ENCODE data around the gene VAPB.
A peak's percentile ranks its signal among the peaks of the same experiment; 100 is the strongest.

The VAPB gene

GRCh38 chr20:58438970-58439808 is 50.2 kb downstream of the VAPB start:
- no peak for DNase-seq

GRCh38 chr20:58440021-58440767 is 51.2 kb downstream of the VAPB start:
- DNase-seq, result no peak

DNA sequence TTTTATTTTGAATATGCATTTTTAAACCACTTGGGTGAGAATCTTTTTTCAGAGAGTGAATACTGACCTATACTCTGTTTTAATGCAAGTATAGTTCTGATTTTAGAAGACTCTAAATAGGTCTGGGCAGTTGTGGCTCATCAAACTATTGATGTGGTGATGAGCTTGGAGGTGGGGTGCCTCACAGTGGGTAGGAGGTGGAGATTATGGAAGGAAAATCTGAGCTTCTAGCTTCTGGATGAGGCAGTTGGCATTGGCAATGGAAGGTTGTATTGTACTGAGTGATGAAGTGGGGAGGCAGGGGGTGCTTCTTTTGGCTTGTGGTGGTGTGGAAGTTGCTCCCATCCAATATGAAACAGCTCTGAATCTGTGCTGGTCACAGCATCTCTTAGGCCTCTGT is 52.7 kb downstream of the VAPB start:
- DNase-seq, result no peak

DNA sequence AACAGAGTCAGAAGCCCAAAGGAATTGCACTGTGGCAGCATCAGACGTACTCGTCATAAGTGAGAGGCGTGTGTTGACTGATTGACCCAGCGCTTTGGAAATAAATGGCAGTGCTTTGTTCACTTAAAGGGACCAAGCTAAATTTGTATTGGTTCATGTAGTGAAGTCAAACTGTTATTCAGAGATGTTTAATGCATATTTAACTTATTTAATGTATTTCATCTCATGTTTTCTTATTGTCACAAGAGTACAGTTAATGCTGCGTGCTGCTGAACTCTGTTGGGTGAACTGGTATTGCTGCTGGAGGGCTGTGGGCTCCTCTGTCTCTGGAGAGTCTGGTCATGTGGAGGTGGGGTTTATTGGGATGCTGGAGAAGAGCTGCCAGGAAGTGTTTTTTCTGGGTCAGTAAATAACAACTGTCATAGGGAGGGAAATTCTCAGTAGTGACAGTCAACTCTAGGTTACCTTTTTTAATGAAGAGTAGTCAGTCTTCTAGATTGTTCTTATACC is 55.8 kb downstream of the VAPB start:
- DNase-seq, result no peak

DNA sequence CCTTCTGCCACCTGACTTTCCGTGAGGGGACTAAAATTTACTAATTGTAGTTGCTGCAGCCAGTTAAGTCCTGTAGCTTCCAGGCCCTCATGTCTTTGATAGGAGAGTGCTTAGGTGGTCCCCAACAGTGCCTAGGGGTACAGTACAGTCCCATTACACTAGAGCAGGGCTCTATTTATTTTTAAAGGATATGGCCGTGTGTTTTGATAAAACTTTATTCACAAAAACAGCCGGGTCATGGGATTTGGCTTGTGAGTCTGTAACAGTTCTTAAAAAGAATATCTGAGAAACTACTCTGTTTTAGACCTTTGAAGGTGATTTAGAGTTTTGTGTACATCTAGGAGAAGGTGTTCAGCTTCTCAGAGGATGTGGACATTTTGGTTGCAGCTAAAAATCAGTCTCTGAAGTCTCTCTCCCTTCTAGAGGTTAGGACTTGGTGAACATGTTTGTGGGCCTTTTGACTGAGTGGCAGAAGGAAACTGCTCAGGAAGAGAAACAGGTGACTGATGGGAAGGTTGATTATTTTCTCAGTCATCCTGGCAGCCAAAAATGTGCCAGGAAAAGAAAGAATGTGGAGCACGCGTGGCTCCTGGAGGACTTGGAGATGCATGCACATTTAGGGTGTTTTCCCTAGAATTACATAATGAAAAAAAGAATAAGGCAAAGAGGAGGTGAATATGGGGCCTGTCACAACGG is 57.4 kb downstream of the VAPB start:
- DNase-seq, result no peak

DNA sequence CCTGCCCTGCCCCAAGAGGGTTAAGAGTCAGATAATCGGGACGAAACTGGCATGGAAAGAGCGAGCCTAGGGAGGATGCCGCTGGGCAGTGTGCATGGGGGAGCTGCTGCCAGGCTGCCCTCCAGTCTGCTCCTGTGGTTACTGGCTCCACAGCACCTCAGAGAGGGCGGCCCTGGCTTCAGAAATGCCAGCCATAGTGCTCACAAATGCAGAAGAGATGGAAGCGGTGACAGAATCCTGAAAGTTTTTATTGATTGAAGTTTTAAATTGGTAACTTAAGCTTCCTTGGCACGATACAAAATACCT is 57.9 kb downstream of the VAPB start:
- no peak for DNase-seq

GRCh38 chr20:58447511-58448391 is 58.7 kb downstream of the VAPB start:
- DNase-seq, result peak; percentile 10

GRCh38 chr20:58448958-58449357 is 59.9 kb downstream of the VAPB start:
- no peak for DNase-seq

GRCh38 chr20:58449681-58450221 is 60.7 kb downstream of the VAPB start:
- no peak for DNase-seq

DNA sequence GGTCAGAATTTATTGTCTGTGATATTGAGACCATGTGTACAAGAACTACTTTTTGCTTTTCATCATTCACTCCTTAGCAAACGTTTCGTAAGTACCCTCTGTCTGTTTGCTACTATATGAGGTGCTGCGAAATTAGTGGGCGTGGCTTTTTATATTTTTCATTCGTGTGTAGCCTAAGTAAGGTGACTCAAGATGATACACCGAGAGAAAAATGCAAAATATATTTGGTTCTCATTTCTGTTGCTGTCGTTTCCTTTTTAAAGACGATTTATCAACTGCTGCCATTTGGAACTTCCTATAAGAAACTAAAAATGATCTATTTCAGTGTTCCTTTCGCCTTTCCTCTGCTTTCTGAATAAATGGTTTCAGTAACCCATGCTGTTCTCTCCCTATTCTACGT is 61.2 kb downstream of the VAPB start:
- DNase-seq, result no peak

- no peak for DNase-seq
Observed at GRCh38 chr20:58452667-58453255, 63.7 kb downstream of the VAPB start.

DNA sequence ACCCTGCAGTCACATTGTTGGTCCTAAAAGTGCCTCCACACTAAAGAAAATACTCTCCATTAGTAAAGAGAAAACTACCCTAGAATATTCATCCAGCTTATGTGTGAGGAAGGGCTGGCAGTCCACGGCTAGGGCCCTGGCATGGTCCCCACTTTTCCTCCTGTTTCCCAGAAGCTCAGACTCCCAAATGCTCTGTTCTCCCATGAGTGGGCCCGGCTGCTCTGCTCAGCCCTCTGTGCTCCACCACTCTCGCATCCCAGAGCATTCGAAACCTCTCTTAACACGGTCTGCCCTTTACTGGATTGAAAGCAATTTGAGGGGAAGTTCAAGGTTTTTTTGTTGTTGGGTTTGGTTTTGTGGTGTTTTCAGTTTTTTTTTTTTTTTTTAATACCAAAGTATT is 64.4 kb downstream of the VAPB start:
- DNase-seq, result no peak

DNA sequence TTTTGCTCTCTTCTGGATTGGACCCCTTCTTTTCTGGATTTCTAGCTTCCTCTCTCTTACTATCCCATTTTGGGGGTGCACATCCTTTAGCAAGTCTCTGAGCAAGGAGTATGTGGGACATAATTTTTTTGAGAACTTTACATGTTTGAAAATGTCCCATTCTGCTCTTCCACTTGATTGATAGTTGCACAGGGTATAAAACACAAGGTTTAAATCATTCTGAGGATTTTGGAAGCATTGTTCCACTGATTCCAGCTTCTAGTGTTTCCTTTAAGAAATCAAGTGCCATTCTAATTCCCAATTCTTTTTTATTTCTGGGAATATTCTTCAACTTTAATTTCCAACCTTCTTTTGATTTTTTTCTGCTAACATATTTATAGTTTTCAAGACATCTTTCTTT is 65.4 kb downstream of the VAPB start:
- DNase-seq, result no peak

DNA sequence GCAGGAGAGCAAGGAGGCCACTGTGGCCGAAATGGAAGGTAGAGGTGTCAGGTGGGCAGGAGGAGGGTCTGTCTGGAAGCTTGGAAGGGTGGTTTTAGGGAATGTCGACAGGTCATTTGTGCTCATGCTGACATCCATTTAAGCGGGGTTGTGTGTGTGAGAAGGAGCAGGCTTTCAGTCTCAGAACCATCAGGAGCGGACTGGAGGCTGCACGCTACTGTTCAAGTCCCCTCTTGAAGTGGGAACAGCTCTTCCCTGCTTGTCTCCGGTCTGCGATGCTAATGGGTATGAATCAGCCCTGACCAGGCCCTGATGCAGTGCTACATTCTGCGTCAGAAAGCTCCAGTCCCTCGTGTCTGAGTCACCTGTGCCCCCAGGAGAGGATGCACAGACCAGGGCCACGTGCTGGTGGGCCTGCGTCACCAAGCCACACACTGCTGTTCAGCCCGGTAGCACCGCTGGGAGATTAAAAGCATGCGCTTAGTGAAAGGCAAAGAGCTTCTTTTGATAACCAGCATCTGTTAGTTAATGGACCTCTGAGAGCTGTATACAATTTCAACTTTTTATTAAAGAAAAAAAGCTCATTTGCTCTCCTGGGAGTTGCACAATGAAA is 68.2 kb downstream of the VAPB start:
- DNase-seq, result peak; percentile 60

- no peak for DNase-seq
Observed at GRCh38 chr20:58458342-58459057, 69.5 kb downstream of the VAPB start.

GRCh38 chr20:58459058-58459750 is 70.2 kb downstream of the VAPB start:
- no peak for DNase-seq

- no peak for DNase-seq
Observed at GRCh38 chr20:58461104-58461503, 72.1 kb downstream of the VAPB start.

DNA sequence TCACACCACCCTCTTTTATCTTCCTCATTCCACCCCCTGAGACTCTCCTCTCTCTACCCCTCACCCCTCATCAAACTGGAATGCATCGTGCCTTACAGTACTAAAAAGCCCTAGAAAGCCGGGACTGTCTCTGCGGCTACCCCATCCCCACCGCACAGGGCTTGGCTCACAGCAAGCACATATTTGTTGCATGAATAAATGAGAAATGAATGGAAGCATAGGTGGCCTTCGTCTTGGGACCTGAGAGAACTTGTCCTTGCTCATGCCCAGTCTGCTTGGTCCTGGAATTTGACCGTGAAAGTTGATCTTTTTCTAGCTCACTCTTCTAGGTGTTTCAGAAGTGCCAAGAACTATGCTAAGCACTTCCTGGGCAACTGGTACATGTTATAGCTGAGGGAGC is 72.9 kb downstream of the VAPB start:
- no peak for DNase-seq

GRCh38 chr20:58463256-58463655 is 74.2 kb downstream of the VAPB start:
- no peak for DNase-seq

- DNase-seq, result no peak
Observed at GRCh38 chr20:58464838-58465237, 75.8 kb downstream of the VAPB start.

Measured in NCI-H2107 (cell line).